IPS-20b (cell line): ENCODE data around the gene AMACR.
"Not testable (repeated sequence)": the region's sequence is repeated elsewhere in the genome, so short reads cannot be mapped to it uniquely, and the experiment has no call there.

ENCODE experiments used
- H3K27ac ChIP-seq: one replicate; pipeline ENCODE4 v1.5.1; 2013; ENCODE audit warnings: low read length
- H3K27me3 ChIP-seq: 2 replicates; pipeline ENCODE4 v1.6.1; 2013; ENCODE audit warnings: mild to moderate bottlenecking, low read length, inconsistent platforms; ENCODE audit not compliant: insufficient read depth
- H3K36me3 ChIP-seq: 2 replicates; pipeline ENCODE4 v1.6.1; 2013; ENCODE audit warnings: low read depth, mild to moderate bottlenecking, inconsistent platforms, low read length, moderate library complexity; ENCODE audit not compliant: insufficient read depth
- H3K4me1 ChIP-seq: 2 replicates; pipeline ENCODE4 v1.6.1; 2013; ENCODE audit warnings: mild to moderate bottlenecking, control low read depth, inconsistent platforms, low read length, moderate library complexity; ENCODE audit not compliant: insufficient read depth
- H3K4me3 ChIP-seq: 2 replicates; pipeline ENCODE4 v1.5.1; 2013; ENCODE audit warnings: mild to moderate bottlenecking, low read length, inconsistent platforms
- H3K9ac ChIP-seq: 2 replicates; pipeline ENCODE4 v1.6.1; 2013; ENCODE audit warnings: low read depth, mild to moderate bottlenecking, inconsistent platforms, low read length, moderate library complexity
- H3K9me3 ChIP-seq: 2 replicates; pipeline ENCODE4 v1.6.1; 2013; ENCODE audit warnings: mild to moderate bottlenecking, low read depth, low read length, inconsistent platforms; ENCODE audit not compliant: insufficient read depth

The AMACR gene

DNA sequence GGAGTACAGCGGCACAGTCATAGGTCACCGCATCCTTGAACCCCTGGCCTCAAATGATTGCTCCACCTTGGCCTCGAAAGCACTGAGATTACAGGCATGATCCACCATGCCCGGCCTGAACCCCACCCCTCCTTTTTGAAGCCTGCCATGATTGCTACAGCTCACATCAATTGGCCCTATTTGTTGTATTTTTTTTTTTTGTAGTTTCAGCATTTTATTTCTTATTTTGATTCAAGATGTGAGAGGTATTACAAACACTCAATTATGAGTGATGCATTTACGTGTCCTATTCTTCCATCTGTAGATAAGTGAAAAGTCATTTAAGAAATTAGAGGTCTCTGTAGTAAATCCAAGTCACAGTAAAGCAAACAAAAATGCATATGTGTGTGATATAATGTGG lies 55.7 kb downstream of the AMACR start:
- not testable (repeated sequence) for H3K9ac ChIP-seq, H3K27ac ChIP-seq, H3K27me3 ChIP-seq, H3K9me3 ChIP-seq, H3K4me3 ChIP-seq, H3K36me3 ChIP-seq, H3K4me1 ChIP-seq

DNA sequence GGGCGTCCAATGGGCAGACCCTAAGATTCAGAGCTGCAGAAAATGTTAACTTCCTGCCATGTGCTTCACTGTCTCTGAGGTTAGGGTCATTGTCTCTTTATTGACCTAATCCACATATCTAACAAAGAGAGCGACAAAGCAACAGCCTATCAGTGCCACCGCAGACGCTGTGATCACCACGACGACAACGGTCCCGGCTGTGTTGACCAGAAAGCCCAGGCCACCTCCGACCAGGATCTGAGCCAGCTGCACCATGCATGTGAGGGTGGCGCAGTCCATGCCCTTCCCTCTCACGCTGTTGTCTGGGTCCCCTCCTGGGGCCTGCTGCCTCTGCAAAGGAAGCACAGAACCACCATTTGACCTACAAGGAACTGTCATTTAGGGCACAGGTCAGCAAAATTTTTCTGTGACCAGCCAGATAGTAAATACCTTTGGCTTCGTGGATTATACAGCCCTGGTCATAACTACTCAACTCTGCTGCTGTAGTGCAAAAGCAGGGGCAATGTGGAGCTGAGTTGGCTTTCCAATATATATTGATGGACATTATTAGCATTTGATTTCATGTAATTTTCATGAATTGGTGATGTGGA lies 63.2 kb downstream of the AMACR start:
- H3K27me3 ChIP-seq = no peaks in the 10 kb centered on the region
- H3K9ac ChIP-seq = no peak overlapping the region
- no peak overlapping the region for H3K27ac ChIP-seq
- no peaks in the 10 kb centered on the region for H3K9me3 ChIP-seq
- H3K4me3 ChIP-seq = no peak overlapping the region
- H3K4me1 ChIP-seq = 0 out of 2 replicates have a peak, but pooled peaks cover 3% of the 10 kb centered on the region
- H3K36me3 ChIP-seq = no peaks in the 10 kb centered on the region

DNA sequence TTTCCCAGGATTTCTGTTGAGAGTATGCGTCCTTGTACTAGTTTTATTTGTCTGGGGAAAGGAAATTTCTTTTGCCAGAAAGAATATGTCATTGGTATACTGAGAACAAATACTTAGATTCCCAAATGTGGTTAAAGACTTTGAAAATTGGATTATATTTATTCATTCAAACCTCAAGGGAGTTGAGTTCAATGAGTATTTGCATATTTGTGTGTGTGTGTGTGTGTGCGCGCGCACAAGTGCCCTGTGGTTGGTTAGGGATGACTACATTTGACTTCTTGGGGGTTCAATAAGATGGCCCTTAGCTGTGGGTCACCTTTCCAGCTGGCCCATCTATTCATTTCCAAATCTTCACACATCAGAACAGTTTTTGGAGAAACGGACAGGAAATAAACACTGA lies 66.8 kb downstream of the AMACR start:
- Histone ChIP-seq H3K4me3 (no peak overlapping the region), H3K27ac (no peak overlapping the region), H3K36me3 (no peaks in the 10 kb centered on the region), H3K27me3 (peaks cover 17% of the 10 kb centered on the region), H3K9me3 (no peaks in the 10 kb centered on the region), H3K9ac (no peak overlapping the region), H3K4me1 (0 out of 2 replicates have a peak, but pooled peaks cover 3% of the 10 kb centered on the region)

DNA sequence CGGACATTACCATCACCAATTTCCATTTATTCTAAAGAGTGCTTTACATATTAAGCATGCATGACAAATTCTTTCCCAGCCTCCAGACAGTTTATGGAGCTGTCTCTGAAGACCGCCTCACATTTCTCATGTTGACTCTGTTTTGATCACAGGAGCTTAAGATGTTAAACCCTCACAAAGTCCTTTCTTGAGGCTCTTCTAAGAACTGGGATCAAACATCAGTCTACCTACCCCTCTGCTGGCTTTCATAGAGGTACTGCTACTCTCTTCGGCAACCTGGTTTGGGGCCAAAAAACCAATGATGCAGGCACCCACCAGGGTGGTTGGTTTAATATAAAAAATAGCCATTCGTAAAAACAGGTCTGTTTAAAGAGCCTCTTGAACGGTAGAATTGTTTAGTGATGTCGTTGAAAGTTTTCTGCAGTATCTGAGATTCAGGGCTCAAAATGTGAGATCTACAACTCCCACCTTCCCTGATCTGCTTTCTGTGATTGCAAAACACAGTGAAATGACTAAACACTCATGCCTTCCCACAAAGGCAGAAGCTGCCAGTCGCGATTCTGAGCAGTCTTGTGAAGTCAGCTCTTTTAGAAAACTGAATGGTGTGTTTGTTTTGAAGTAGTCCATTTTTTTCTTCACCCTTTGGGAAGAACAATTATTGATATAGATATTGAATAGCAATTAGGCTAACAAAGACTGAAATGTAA lies 68.1 kb downstream of the AMACR start:
- Histone ChIP-seq H3K4me1 (no peaks in the 10 kb centered on the region), H3K4me3 (no peak overlapping the region), H3K27me3 (peaks cover 28% of the 10 kb centered on the region), H3K36me3 (no peaks in the 10 kb centered on the region), H3K9ac (no peak overlapping the region), H3K9me3 (no peaks in the 10 kb centered on the region), H3K27ac (no peak overlapping the region)

DNA sequence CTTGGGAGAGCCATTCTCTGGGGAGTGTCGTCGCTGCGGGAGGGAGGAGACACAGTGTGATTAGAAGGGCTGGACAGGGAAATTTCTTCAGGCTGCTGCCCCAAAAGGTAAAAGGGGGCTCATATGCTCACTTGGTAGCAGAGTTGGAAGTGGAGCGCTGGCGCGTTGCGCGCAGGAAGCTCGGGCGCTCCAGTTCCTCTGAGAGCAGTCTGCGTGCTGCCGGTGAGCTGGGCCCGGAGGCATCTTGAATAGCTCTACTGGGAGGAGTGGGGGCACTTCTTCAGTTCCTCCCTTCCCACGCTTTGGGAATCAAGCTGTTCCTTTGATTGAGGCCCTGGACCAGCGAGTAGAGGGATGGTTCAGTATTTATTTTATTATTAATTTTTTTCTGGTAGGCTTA lies 69.0 kb downstream of the AMACR start:
- Histone ChIP-seq H3K36me3 (no peaks in the 10 kb centered on the region), H3K27me3 (peaks cover 28% of the 10 kb centered on the region), H3K4me1 (no peaks in the 10 kb centered on the region), H3K27ac (no peak overlapping the region), H3K9ac (no peak overlapping the region), H3K9me3 (no peaks in the 10 kb centered on the region), H3K4me3 (no peak overlapping the region)

DNA sequence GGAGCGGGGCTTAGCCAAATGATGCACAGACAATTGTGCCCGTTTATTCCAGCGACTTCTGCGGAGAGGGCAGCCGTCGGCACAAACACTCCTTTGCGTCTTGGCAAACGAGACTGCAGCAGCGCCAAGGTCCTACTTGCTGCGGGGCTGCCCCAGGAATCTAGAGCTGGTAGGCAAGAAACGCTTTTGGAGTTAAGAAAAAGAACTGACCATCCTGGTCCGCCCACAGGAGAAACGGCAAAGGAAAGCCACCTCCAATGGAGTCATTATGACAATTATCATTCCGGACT lies 69.4 kb downstream of the AMACR start:
- peaks cover 28% of the 10 kb centered on the region for H3K27me3 ChIP-seq
- H3K4me1 ChIP-seq = no peaks in the 10 kb centered on the region
- H3K9me3 ChIP-seq = no peaks in the 10 kb centered on the region
- H3K36me3 ChIP-seq = no peaks in the 10 kb centered on the region
- H3K4me3 ChIP-seq = no peak overlapping the region
- no peak overlapping the region for H3K27ac ChIP-seq
- no peak overlapping the region for H3K9ac ChIP-seq

DNA sequence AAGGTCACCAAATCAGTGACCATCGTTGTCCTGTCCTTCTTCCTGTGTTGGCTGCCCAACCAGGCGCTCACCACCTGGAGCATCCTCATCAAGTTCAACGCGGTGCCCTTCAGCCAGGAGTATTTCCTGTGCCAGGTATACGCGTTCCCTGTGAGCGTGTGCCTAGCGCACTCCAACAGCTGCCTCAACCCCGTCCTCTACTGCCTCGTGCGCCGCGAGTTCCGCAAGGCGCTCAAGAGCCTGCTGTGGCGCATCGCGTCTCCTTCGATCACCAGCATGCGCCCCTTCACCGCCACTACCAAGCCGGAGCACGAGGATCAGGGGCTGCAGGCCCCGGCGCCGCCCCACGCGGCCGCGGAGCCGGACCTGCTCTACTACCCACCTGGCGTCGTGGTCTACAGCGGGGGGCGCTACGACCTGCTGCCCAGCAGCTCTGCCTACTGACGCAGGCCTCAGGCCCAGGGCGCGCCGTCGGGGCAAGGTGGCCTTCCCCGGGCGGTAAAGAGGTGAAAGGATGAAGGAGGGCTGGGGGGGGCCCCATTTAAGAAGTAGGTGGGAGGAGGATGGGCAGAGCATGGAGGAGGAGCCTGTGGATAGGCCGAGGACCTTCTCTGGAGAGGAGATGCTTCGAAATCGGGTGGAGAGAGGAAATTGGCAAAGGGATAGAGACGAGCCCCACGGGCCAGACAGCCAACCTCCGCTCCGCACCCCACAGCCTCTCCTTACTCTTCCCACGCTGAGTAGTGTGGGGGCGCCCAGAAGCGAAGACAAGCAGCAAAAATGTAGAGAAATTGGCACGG lies 69.9 kb downstream of the AMACR start:
- H3K27me3 ChIP-seq = peaks cover 28% of the 10 kb centered on the region
- H3K36me3 ChIP-seq = no peaks in the 10 kb centered on the region
- H3K9ac ChIP-seq = no peak overlapping the region
- no peaks in the 10 kb centered on the region for H3K9me3 ChIP-seq
- H3K4me3 ChIP-seq = no peak overlapping the region
- H3K27ac ChIP-seq = no peak overlapping the region
- H3K4me1 ChIP-seq = no peaks in the 10 kb centered on the region

DNA sequence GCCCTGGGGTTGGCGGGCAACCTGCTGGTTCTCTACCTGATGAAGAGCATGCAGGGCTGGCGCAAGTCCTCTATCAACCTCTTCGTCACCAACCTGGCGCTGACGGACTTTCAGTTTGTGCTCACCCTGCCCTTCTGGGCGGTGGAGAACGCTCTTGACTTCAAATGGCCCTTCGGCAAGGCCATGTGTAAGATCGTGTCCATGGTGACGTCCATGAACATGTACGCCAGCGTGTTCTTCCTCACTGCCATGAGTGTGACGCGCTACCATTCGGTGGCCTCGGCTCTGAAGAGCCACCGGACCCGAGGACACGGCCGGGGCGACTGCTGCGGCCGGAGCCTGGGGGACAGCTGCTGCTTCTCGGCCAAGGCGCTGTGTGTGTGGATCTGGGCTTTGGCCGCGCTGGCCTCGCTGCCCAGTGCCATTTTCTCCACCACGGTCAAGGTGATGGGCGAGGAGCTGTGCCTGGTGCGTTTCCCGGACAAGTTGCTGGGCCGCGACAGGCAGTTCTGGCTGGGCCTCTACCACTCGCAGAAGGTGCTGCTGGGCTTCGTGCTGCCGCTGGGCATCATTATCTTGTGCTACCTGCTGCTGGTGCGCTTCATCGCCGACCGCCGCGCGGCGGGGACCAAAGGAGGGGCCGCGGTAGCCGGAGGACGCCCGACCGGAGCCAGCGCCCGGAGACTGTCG lies 70.7 kb downstream of the AMACR start:
- Histone ChIP-seq H3K4me1 (no peaks in the 10 kb centered on the region), H3K4me3 (no peak overlapping the region), H3K9ac (no peak overlapping the region), H3K27me3 (peaks cover 28% of the 10 kb centered on the region), H3K36me3 (no peaks in the 10 kb centered on the region), H3K27ac (no peak overlapping the region), H3K9me3 (no peaks in the 10 kb centered on the region)

DNA sequence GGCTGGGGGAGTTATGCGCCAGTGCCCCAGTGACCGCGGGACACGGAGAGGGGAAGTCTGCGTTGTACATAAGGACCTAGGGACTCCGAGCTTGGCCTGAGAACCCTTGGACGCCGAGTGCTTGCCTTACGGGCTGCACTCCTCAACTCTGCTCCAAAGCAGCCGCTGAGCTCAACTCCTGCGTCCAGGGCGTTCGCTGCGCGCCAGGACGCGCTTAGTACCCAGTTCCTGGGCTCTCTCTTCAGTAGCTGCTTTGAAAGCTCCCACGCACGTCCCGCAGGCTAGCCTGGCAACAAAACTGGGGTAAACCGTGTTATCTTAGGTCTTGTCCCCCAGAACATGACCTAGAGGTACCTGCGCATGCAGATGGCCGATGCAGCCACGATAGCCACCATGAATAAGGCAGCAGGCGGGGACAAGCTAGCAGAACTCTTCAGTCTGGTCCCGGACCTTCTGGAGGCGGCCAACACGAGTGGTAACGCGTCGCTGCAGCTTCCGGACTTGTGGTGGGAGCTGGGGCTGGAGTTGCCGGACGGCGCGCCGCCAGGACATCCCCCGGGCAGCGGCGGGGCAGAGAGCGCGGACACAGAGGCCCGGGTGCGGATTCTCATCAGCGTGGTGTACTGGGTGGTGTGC lies 71.4 kb downstream of the AMACR start, which contains the start of gene RXFP3:
TSS of gene RXFP3 (plus strand) at position 6 of the 636 bp plus-strand sequence. CDS start at position 361, 355 bp downstream.
- Histone ChIP-seq H3K9me3 (no peaks in the 10 kb centered on the region), H3K4me3 (peak within 1 kb of the TSS; percentile 81), H3K9ac (no peak within 1 kb of the TSS), H3K27ac (no peak within 1 kb of the TSS), H3K36me3 (no peaks in the 10 kb centered on the region), H3K4me1 (peaks cover 4% of the 10 kb centered on the region; the same call in 1 of the 2 replicates), H3K27me3 (peaks cover 28% of the 10 kb centered on the region)
